ENCODE results near the gene ZBTB9. TPM values are rescaled to one million over a fixed set of nuclear protein-coding genes. Genes with fewer than 3 reads are reported as not detected.

The ZBTB9 gene
- total RNA-seq, 2 donors from 2014 or later: 9.4 to 12.5 TPM

- Mint-ChIP-seq H3K9me3 (no peaks in the 10 kb centered on the region), H3K27ac (peak overlapping the region in 1 of 2 donors; percentile 2), H3K36me3 (peaks cover 0 to 15% of the 10 kb centered on the region in 2 donors)
- ATAC-seq (no peak), DNase-seq (ENCODE audit: low spot score in 2 of 2) (no peak)
Observed at GRCh38 chr6:33441457-33441856, 12.9 kb upstream of the ZBTB9 start.

- peaks cover 0 to 8% of the 10 kb centered on the region in 2 donors for H3K36me3 Mint-ChIP-seq
- H3K9me3 Mint-ChIP-seq: no peaks in the 10 kb centered on the region
- peak overlapping the region; percentile 69 to 80 for H3K27ac Mint-ChIP-seq
- DNase-seq (ENCODE audit: low spot score in 2 of 2) (no peak), ATAC-seq (no peak)
Observed at GRCh38 chr6:33442283-33442682, 12.1 kb upstream of the ZBTB9 start.

DNA sequence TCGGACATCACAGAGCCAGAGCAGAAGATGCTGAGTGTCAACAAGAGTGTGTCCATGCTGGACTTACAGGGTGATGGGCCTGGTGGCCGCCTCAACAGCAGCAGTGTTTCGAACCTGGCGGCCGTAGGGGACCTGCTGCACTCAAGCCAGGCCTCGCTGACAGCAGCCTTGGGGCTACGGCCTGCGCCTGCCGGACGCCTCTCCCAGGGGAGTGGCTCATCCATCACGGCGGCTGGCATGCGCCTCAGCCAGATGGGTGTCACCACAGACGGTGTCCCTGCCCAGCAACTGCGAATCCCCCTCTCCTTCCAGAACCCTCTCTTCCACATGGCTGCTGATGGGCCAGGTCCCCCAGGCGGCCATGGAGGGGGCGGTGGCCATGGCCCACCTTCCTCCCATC lies 11.4 kb upstream of the ZBTB9 start:
- ATAC-seq: no peak
- DNase-seq (ENCODE audit: low spot score in 2 of 2): no peak
- H3K27ac Mint-ChIP-seq: peak overlapping the region in 1 of 2 donors; percentile 72
- H3K9me3 Mint-ChIP-seq: no peaks in the 10 kb centered on the region
- H3K36me3 Mint-ChIP-seq: peaks cover 0 to 8% of the 10 kb centered on the region in 2 donors

- H3K27ac Mint-ChIP-seq: peak overlapping the region in 1 of 2 donors; percentile 92
- no peak for DNase-seq (ENCODE audit: low spot score in 2 of 2)
- ATAC-seq: no peak
- no peaks in the 10 kb centered on the region for H3K9me3 Mint-ChIP-seq
- H3K36me3 Mint-ChIP-seq: peaks cover 0 to 5% of the 10 kb centered on the region in 2 donors
Observed at GRCh38 chr6:33443619-33444504, 10.5 kb upstream of the ZBTB9 start.

- ATAC-seq (no peak), DNase-seq (ENCODE audit: low spot score in 2 of 2) (no peak)
- Mint-ChIP-seq H3K27ac (peak overlapping the region in 1 of 2 donors; percentile 52), H3K9me3 (no peaks in the 10 kb centered on the region), H3K36me3 (no peaks in the 10 kb centered on the region)
Observed at GRCh38 chr6:33445119-33445603, 9.2 kb upstream of the ZBTB9 start.

DNA sequence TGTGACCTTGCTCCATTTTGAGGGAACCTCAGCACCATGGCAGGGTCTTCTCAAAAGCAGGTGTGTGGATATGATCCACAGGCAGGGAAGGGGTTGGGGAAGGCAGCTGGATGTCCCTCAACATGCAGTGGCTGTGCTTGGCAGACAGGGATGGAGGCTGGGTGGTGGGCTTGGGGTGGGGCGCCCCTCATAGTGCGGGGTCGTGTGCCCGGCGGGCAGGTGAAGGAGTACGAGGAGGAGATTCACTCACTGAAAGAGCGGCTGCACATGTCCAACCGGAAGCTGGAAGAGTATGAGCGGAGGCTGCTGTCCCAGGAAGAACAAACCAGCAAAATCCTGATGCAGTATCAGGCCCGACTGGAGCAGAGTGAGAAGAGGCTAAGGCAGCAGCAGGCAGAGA lies 8.0 kb upstream of the ZBTB9 start:
- no peak for DNase-seq (ENCODE audit: low spot score in 2 of 2)
- ATAC-seq: no peak
- Mint-ChIP-seq H3K9me3 (no peaks in the 10 kb centered on the region), H3K36me3 (no peaks in the 10 kb centered on the region), H3K27ac (peak overlapping the region; percentile 25 to 48)

- Mint-ChIP-seq H3K27ac (no peak overlapping the region), H3K36me3 (peaks cover 5 to 6% of the 10 kb centered on the region in 2 donors), H3K9me3 (no peaks in the 10 kb centered on the region)
- DNase-seq (ENCODE audit: low spot score in 2 of 2) (no peak), ATAC-seq (no peak)
Observed at GRCh38 chr6:33450434-33450833, 3.9 kb upstream of the ZBTB9 start.

- Mint-ChIP-seq H3K27ac (no peak overlapping the region), H3K36me3 (peaks cover 7 to 8% of the 10 kb centered on the region in 2 donors), H3K9me3 (no peaks in the 10 kb centered on the region)
- no peak for DNase-seq (ENCODE audit: low spot score in 2 of 2)
- no peak for ATAC-seq
Observed at GRCh38 chr6:33451606-33452005, 2.8 kb upstream of the ZBTB9 start.

DNA sequence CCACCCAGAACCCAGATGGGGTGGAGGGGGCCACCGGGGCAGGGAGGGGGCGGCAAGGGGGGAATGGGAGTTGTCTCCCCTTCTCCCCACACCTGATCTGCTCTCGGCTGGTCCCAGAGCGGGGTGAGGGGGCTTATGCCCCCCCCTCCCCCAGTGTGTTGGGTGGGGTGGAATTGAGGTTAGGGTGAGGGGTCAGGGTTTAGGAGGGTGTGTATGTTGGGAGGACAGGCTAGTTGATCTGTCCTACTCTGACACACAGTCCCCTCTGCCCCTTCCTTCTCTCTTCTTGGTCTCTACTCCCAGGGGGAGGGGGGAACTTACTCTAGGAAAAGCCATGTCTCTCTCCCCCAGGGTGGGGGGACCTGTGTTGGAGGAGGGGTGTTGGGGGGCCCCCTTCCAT lies 1.9 kb upstream of the ZBTB9 start:
- no peak for DNase-seq (ENCODE audit: low spot score in 2 of 2)
- Mint-ChIP-seq H3K36me3 (peaks cover 7 to 8% of the 10 kb centered on the region in 2 donors), H3K27ac (peak overlapping the region; percentile 70 to 94), H3K9me3 (no peaks in the 10 kb centered on the region)
- no peak for ATAC-seq

GRCh38 chr6:33453393-33454008 lies 875 bp upstream of the ZBTB9 start:
- peak overlapping the region; percentile 90 to 94 for H3K27ac Mint-ChIP-seq
- DNase-seq (ENCODE audit: low spot score in 2 of 2) (no peak), ATAC-seq (no peak)
- H3K9me3 Mint-ChIP-seq: no peaks in the 10 kb centered on the region
- peaks cover 7 to 8% of the 10 kb centered on the region in 2 donors for H3K36me3 Mint-ChIP-seq

- Mint-ChIP-seq H3K36me3 (peaks cover 7 to 8% of the 10 kb centered on the region in 2 donors), H3K9me3 (no peaks in the 10 kb centered on the region), H3K27ac (peak overlapping the region; percentile 94)
- ATAC-seq (no peak), DNase-seq (ENCODE audit: low spot score in 2 of 2) (no peak)
Observed at GRCh38 chr6:33455051-33455450, 675 bp downstream of the ZBTB9 start.

- DNase-seq (ENCODE audit: low spot score in 2 of 2) (no peak), ATAC-seq (no peak)
- no peaks in the 10 kb centered on the region for H3K9me3 Mint-ChIP-seq
- H3K27ac Mint-ChIP-seq: no peak overlapping the region
- peaks cover 7 to 8% of the 10 kb centered on the region in 2 donors for H3K36me3 Mint-ChIP-seq
Observed at GRCh38 chr6:33456156-33456555, 1.8 kb downstream of the ZBTB9 start.

DNA sequence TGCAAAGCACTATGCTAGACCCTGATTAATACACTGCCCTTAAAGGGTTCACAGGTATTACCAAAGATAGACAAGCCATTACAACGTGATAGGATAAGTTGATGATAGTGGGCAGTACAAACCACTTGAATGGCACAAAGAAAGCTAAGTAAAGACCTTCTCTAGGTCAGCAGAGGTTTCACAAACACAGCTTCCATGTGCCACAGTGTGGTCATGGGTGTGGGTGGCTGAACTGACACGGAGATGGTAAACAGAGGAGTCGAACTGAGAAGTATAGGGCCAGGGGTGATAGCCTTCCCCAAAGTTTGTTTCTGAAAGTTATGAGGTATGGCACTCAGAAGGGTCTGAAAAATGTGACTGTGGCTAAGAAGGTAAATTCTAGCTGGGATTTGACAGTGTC lies 4.3 kb downstream of the ZBTB9 start:
- ATAC-seq: no peak
- H3K27ac Mint-ChIP-seq: no peak overlapping the region
- no peak for DNase-seq (ENCODE audit: low spot score in 2 of 2)
- no peaks in the 10 kb centered on the region for H3K9me3 Mint-ChIP-seq
- H3K36me3 Mint-ChIP-seq: peaks cover 7 to 8% of the 10 kb centered on the region in 2 donors

DNA sequence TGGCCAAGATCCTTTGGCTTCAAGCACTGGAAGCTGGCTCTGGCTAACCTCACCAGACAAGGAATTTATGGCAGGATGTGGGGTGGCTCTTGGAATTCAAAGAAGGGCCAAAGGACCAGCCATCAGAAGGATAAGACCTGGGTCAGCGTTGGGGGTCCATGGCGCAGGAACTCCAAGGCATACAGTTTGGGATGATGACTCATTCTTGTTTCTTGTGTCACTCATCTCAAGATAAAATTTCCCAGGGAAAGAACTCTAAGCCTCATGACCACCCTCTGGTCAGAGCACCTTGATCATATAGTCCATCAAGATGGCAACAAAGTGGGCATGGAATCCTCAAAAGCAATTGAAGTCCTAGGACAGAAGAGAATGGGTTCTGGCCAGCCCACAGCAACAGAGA lies 4.8 kb downstream of the ZBTB9 start:
- Mint-ChIP-seq H3K27ac (no peak overlapping the region), H3K9me3 (no peaks in the 10 kb centered on the region), H3K36me3 (peaks cover 7 to 8% of the 10 kb centered on the region in 2 donors)
- ATAC-seq (no peak), DNase-seq (ENCODE audit: low spot score in 2 of 2) (no peak)

DNA sequence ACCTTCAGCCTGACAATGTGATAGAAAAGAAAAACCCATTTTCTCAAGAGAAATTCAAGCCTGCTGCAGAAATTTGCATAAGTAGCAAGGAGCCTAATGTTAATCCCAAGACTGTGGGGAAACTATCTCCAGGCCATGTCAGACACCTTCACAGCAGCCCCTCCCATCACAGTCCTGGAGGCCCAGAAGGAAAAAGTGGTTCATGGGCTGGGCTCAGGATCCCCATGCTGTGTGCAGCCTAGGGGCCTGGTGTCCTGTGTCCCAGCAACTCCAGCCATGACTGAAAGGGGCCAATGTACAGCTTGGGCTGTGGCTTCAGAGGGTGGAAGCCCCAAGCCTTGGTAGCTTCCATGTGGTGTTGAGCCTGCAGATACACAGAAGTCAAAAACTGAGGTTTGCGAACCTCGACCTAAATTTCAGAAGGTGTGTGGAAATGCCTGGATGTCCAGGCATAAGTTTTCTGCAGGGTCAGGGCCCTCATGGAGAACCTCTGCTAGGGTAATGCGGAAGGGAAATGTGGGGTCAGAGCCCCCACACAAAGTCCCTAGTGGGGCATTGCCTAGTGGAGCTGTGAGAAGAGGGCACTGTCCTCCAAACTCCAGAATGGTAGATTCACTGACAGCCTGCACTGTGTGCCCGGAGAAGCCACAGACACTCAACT lies 11.8 kb downstream of the ZBTB9 start:
- H3K9me3 Mint-ChIP-seq: no peaks in the 10 kb centered on the region
- H3K36me3 Mint-ChIP-seq: no peaks in the 10 kb centered on the region
- no peak for ATAC-seq
- no peak for DNase-seq (ENCODE audit: low spot score in 2 of 2)
- H3K27ac Mint-ChIP-seq: no peak overlapping the region

GRCh38 chr6:33467091-33467490 lies 12.7 kb downstream of the ZBTB9 start:
- no peaks in the 10 kb centered on the region for H3K36me3 Mint-ChIP-seq
- ATAC-seq (no peak), DNase-seq (ENCODE audit: low spot score in 2 of 2) (no peak)
- no peaks in the 10 kb centered on the region for H3K9me3 Mint-ChIP-seq
- no peak overlapping the region for H3K27ac Mint-ChIP-seq

DNA sequence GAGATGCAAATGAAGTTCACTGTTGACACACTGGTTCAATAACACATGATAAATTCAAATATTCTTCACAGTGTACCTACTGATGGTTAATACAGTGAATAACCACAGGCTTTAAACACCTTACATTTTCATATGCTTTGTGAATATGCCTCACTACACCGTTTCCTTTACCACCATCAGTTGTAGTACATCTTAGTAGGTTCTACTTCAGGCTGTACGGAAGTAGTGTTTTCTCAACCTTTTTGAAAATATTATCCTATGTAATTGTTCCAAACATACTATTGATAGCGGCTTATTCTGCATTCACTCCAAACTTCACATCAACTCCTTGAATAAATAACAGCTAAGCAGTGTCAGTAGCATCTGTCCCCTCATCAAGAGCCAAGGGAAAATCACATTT lies 15.3 kb downstream of the ZBTB9 start:
- DNase-seq (ENCODE audit: low spot score in 2 of 2) (no peak), ATAC-seq (no peak)
- Mint-ChIP-seq H3K9me3 (no peaks in the 10 kb centered on the region), H3K27ac (no peak overlapping the region), H3K36me3 (no peaks in the 10 kb centered on the region)

Measured in activated naive CD4-positive, alpha-beta T cell treated with anti-CD3 and anti-CD28 coated beads, Interleukin-2, amount 50 U/mL, for 72 hours (primary cell).